ENCODE measurements around the gene MAG.

MAG gene

DNA sequence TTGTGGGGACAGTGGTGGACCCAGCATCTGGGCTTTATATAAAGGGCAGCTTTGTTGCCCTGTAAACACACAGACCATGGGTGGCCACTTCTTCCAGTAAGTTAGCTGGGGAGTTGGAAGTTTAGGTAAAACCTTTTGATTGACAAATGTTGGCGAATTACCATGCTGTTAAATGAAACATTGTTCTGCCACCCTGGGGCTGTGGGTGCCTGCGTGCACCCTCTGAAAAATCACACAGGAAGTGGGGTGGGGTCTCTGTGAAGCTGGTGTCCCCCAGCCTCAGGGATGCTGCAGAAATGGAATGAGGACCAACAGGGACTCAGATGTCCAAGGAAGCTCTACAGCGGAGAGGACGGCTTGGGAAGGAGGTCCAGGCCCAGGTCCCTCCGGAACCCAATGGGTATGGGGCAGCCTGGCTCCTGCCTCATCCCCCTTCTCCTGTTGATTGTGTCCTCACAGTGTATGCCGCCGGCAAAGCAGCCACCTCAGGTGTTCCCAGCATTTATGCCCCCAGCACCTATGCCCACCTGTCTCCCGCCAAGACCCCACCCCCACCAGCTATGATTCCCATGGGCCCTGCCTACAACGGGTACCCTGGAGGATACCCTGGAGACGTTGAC is 26.0 kb upstream of the MAG start:
- no peak for DNase-seq

DNA sequence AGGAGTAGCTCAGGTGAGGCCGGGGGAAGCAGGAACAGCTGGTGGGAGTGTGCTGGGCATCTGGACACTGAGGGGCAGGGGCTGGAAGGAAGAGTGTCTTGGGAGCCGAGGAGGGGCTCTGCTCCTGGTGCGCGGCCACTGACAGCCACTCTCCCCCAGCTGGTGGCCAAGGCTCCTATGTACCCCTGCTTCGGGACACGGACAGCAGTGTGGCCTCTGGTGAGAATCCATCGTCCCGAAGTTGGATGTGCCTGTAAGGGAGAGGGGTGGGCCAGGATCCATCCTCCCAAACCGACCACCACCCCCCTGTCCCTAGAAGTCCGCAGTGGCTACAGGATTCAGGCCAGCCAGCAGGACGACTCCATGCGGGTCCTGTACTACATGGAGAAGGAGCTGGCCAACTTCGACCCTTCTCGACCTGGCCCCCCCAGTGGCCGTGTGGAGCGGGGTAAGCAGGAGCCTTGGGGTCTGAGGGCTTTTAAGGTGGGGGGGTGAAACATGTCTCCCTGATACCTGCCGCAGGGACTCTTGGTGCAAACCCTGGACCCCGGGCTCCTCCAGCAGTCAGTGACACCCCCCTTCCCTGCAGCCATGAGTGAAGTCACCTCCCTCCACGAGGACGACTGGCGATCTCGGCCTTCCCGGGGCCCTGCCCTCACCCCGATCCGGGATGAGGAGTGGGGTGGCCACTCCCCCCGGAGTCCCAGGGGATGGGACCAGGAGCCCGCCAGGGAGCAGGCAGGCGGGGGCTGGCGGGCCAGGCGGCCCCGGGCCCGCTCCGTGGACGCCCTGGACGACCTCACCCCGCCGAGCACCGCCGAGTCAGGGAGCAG is 25.2 kb upstream of the MAG start:
- DNase-seq = no peak

DNA sequence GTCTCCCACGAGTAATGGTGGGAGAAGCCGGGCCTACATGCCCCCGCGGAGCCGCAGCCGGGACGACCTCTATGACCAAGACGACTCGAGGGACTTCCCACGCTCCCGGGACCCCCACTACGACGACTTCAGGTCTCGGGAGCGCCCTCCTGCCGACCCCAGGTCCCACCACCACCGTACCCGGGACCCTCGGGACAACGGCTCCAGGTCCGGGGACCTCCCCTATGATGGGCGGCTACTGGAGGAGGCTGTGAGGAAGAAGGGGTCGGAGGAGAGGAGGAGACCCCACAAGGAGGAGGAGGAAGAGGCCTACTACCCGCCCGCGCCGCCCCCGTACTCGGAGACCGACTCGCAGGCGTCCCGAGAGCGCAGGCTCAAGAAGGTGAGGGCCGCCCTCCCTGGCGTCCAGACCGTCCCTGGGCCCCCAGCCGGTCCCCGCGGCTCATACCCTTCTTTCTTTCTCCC is 24.6 kb upstream of the MAG start:
- DNase-seq = no peak

DNA sequence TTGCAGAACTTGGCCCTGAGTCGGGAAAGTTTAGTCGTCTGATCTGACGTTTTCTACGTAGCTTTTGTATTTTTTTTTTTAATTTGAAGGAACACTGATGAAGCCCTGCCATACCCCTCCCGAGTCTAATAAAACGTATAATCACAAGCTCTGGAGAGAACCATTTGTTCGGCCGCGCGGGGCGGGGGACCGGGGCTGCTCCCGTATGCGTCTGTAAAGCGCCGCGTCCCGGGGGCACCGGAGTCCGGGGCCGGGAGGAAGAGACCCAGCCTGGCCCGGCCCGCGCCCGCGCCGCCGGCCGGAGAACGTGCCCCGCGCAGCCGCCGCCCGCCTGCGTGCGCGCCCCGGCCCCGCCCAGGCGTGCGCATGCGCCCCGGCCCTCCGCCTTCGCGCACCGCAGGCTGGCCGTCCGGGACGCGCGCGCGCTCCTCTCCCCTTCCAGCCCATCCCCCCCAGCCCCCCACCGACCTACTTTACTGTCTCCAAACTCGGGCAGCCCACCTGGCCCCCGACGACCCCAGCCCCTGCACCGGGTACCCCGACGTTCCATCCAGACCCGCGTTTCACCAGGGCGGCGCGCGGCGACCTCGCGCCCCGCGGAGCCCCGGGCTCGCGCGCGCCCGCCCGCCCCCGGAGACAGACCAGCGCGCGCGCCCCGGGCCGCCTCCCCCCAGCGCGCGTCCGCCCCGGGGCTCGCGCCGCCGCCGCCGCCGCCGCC is 24.0 kb upstream of the MAG start:
- no peak for DNase-seq

DNA sequence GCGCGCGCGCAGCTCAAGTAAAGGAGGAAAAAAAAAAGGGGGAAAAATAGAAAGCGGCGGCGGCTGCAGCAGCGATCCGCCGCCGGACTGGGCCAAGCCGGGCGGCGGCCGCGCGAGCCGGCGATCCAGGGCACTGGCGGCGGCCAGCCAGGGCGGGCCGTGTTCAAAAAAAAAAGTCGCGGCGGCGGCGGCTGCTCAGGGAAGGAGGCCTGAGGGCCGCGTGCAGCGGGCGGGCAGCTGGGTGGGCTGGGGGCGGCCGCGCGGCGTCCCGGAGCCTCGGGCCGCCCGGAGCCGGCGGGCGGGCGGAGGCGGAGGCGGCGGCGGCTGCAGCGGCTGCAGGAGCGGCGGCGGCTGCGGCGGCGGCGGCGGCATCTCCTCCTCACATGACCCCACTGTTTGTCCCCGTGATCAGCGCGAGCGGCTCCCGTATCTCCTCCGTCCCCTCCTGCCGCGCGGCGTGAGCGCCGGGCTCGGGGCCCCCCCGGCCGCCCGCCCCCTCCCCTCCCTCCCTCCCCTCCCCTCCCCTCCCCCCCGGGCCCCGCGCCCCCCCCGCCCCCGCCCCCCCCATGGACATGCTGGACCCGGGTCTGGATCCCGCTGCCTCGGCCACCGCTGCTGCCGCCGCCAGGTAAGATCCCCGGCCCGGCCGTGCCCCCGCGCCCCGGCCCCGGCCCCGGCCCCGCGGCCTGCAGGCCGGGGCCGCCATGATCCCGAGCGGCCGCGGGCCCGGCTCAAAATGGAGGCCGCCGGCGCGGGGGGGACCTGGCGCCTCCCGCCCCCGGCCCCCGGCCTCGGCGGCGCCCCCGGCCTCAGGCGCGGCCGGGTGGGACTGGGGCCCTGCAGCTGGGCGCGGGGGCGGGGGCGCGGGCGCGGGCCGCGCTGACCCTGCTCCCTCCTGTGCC is 23.2 kb upstream of the MAG start, which contains the start of gene USF2:
USF2 (plus strand) TSS at position 427 of the 902 bp plus-strand sequence; CDS start at position 567, 140 bp downstream.
- peak; percentile 25 for DNase-seq

DNA sequence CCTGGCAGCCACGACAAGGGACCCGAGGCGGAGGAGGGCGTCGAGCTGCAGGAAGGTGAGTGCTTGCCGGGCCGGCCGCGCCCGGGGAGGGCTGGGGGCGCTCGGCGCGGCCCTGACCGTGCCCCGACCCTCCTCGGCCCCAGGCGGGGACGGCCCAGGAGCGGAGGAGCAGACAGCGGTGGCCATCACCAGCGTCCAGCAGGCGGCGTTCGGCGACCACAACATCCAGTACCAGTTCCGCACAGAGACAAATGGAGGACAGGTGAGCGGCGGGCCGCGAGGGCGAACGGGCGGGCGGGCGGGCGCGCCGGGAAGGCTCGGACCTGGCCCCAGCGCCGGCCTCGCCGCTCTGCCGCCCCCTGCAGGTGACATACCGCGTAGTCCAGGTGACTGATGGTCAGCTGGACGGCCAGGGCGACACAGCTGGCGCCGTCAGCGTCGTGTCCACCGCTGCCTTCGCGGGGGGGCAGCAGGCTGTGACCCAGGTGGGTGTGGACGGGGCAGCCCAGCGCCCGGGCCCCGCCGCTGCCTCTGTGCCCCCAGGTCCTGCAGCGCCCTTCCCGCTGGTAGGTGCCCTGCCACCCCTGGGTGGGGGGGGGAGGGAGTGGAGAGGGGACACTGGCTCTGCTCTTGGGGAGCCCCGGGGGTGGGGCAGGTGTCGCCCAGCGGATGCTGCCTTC is 22.4 kb upstream of the MAG start:
- DNase-seq = no peak

DNA sequence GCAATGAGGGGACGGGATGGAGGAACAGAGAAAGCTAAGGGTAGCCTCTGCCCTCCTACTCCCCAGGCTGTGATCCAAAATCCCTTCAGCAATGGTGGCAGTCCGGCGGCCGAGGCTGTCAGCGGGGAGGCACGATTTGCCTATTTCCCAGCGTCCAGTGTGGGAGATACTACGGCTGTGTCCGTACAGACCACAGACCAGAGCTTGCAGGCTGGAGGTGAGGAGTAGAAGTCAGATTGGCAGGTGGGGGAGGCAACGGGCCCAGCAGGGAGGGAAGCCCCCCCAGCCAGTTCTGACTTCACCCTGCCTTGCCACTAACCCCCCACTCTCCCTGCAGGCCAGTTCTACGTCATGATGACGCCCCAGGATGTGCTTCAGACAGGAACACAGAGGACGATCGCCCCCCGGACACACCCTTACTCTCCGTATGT is 21.6 kb upstream of the MAG start:
- no peak for DNase-seq

DNA sequence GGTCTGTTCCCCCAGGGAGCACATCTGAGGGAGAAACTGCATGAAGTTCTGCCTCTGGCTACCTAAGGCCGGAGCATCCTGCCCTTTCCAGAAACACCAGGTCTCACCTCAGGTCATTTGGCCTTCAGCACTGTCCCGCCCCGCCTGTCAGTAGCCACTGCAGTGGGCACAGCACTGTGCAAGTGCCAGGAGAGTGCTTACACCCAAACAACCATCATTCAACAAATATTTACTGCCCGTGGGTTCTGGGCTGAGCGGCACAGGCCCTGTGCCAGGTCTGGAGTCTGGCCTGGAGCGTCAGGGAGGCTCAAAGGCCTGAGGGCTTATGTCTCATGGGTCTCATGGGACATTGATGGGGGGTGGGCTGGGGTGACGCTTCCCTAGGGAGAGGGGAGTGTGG is 20.4 kb upstream of the MAG start:
- DNase-seq = no peak

DNA sequence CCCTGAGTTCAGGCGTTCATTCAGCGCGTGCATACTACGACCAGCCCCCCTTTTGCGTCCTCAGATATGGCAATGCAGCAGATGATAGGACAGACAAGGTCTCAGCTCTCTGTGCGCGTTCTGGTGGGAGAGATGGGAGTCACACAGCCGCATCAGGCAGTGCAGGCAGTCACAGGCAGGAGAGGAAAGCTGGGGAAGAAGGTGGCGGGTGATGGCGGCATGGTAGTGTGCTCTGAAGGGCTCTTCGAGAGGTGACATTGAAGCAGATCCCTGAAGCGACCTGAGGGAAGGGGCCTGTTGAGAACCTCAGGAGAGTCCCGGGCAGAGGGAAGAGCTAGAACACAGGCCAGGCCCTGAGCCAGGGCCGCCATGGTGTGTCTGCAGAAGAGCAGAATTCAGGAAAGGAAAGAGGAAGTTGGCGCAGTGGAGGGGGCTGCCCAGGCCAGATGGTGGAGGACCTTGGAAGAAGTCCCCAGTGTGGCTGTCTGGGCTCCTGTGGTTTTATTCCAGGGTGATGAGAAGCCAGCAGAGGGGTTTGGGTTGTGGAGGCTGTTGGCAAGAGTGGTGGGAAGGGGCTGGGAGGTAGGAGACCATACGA is 19.7 kb upstream of the MAG start:
- DNase-seq = no peak

DNA sequence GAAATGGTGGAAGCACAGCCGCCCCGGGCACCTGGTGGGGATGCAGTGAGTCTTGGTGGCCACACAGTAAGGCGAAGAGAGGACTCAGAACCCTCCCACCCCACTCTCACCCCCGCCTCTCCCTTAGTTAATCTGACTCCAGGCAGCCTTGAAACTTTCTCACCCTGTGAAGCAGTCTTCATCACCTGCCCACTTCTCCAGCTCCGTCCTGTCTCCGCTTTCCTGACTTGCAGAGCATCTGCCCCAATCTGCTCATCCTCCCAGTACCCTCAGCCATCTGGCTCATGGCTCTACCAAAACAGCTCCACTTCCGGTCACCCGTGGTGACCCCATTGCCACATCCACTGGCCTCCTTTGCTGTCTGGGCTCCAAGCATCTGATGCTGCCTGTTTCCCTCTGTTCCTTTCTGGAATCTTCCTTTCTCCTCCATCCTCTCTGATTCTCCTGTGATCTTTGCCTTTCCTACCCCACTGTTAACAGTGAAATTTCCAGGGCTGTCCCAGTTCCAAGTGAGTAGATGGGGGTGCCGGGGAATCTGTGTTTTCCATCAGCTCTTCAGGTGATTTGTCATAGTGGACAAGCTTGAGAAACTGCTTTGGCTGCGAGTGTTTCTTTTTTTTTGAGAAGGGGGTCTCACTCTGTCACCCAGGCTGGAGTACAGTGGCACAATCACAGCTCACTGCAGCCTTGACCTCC is 18.9 kb upstream of the MAG start:
- DNase-seq = no peak

DNA sequence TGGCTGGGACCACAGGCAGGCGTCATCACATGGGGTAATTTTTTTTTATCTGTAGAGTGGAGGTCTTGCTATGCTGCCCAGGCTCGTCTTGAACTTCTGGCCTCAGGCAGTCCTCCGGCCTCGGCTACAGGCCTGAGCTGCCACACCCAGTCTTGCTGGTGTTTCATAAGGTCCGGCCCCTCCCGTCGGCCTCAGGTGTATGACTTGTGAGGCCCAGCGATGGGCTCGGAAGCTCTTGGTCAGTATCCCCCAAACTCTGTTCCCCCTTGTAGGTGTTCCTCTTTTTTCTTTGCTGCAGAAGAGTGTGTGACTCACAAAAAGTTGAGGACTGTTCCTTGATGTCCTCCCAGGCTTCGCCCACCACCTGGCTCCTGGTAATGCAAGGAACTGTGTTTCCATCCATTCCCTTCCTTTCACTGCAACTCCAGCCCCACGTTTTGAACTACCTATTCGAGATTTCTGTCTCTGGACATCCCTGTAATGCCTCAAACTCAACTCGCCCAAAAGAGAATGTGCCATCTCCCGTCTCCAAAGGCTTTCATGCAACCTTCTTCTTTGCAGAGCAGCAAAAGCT is 18.2 kb upstream of the MAG start:
- DNase-seq = no peak

DNA sequence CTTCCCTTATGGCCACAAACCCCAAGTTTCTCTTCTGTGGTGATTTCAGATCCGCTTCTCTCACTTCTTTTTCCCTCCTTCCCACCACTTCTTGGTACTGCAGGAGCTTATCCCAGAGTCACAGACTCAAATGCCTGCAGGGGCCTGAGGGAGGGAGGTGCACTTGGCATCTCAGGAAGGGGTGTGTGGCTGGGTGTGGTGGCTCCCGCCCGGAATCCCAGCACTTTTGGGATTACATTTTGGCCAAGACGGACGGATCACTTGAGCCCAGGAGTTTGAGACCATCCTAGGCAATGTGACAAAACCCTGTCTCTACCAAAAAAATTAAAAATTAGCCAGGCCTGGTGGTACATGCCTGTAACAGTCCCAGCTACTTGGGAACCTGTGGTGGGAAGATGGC is 17.6 kb upstream of the MAG start:
- no peak for DNase-seq

DNA sequence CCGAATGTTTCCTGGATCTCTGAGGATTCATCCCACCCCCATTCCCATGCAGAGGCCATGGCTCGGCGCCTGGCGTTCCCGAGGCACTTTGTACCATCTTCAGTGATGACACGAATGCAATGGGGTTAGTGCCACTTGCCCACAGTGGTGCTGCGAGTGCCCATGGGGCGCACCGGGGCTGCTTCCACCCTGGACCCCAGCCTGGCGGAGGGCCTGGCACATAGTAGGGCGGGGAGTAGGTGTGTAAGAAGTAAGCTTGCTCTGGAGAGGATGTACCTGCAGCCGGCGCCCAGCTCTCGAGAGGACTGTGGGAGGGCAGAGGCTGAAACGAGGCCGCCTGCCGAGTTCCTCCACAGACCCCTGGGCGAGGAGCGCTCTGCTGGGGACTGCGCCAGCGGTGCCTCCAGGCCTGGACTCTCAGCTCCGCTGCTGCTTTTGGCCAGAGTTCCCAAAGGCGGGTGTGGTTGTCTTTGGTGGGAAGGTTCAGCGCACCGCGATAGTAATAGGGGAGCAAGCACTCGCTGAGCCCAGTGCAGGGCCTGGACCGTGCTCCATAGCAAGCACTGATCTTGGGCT is 15.2 kb upstream of the MAG start:
- DNase-seq = no peak

DNA sequence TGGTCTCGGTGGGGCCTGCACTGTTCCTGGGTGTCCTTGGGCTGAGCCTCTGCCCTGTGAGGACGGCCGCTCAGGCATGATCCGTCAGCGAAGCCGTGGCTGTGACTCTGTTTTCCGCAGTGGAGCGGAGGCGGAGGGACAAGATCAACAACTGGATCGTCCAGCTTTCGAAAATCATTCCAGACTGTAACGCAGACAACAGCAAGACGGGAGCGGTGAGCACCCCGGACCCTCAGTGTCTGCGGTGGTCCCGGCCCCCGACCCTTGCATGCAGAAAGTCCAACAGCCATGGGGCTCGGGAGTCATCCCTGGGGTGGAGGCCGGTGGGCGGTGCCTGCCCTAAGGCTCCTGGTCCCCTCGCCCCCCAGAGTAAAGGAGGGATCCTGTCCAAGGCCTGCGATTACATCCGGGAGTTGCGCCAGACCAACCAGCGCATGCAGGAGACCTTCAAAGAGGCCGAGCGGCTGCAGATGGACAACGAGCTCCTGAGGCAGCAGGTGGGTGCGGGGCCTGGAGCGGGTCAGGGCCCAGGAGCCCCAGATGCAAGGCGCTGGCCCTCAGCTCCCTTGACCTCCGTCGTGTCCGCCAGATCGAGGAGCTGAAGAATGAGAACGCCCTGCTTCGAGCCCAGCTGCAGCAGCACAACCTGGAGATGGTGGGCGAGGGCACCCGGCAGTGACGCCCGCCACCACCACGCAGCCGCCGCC is 13.2 kb upstream of the MAG start:
- DNase-seq = no peak

DNA sequence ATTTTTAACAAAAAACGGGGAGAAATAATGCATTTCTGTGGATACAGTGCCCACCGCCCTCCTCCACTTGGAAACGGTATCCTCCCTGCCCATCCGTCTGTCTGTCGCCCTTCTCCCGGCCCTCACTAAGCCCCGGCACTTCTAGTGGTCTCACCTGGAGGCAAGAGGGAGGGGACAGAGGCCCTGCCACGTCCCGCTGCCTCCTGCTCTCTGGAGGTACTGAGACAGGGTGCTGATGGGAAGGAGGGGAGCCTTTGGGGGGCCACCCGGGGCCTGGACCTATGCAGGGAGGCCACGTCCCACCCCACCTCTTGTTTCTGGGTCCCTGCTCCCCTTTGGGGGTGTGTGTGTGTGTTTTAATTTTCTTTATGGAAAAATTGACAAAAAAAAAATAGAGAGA is 12.6 kb upstream of the MAG start:
- no peak for DNase-seq

DNA sequence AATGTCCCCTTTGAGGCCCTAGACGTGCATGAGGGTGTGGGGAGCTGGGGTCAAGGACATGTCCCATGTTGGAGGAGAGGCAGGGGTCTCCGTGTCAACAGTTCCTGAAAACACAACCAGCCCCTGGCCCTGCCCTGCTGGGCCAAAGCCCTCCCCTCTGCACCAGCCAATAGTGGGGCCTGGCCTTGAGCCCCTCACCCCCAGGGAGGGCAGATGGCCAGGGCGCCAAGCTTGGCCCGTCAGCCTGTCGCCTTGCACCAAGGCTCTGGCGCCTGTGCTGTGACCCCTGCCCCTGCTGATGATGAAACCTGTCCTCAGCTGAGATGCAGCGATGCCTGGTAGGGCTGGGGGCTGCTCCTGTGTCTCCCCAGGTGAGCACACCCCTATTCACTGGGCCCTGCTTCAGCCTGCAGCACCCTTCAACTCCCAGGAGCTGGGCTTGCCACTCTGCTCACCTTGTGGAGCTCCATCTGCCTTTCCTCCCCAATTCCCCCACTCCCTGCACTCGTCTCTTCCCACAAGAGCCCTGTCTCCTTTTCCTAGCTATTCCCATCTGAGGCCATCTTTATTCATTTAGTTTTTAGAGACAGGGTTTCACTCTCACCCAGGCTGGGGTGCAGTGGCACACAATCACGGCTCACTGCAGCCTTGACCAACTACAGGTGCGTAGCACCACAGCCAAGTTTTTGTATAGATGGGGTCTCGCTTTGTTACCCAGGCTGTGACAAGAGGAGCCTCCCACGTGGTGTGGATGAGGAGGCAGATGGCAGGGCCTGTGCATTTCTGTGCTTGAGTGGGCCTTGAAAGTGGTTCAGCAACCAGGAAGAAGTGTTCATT is 11.8 kb upstream of the MAG start:
- DNase-seq = no peak

DNA sequence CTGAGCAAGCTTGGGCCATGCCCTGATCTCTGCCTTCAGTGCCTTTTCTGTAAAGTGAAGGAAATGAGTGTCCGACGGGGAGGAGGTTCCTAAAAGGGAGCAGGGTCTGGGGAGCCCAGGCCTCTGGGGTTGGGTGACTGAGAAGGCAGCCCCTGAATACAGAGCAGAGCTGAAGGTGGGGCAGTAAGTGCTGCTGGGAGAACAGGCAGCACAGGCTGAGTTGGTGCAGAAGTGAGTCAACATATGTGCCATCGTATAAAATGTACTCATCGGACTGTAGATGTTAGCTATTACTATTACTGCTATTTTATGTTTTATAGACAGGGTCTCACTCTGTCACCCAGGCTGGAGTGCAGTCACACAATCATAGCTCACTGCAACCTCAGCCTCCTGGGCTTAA is 10.7 kb upstream of the MAG start:
- DNase-seq = no peak

Data from NCI-H1048 (cell line).